IPS-18c (cell line): ENCODE measurements around the gene DDX19B.

Experiments
- H3K4me3 ChIP-seq: 2 replicates; pipeline ENCODE4 v1.7.0; 2013; ENCODE audit warnings: low read depth, mild to moderate bottlenecking, low read length, moderate library complexity; ENCODE audit not compliant: insufficient read depth
- H3K9me3 ChIP-seq: one replicate; pipeline ENCODE4 v1.6.1; 2013; ENCODE audit warnings: mild to moderate bottlenecking, low read length, moderate library complexity; ENCODE audit not compliant: control insufficient read depth, insufficient read depth

The DDX19B gene

DNA sequence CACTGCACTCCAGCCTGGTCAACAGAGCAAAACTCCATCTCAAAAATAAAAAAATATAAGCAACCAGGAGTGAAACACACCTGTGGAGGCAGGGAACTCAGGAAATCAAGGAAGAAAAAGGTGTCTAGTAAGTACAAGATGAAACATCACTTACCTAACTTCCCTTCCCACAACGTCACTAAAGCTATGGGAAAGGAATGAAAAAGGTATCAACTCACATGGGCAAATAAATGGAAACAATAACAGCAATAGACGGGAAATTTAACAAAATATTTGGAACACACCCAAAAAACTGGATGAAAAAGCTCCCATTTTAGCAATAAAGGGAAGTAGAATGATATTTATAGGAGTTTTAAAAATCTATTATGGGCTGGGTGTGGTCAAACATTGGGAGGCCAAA is 78.8 kb downstream of the DDX19B start:
- no peaks in the 10 kb centered on the region for H3K9me3 ChIP-seq
- H3K4me3 ChIP-seq, result no peak overlapping the region

DNA sequence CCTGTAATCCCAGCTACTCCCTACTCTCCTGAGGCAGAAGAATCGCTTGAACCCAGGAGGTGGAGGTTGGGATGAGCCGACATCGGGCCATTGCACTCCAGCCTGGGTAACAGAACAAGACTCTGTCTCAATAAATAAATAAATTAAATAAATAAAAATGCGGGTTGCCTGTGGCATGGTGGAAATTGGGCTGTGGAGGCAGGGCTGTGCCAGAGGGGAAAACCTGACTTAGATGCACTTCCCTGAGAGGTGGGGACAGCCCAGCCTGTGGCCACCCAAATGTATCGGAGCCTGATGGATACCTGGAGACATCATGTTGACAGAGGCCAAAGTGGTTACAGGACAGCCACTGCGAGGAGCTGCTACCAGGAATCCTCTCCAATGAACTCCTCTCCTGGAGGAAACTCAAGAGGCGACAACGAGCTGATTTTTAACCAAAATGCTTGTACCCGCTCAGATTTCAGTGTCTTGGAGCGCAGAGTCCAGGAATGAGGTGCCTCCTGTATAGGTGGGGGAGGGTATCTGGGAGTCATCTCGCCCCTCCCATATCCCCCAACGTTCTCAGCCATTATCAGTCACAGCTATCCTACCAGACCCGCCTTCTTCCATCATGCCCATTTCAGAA is 80.0 kb downstream of the DDX19B start:
- H3K9me3 ChIP-seq, result no peaks in the 10 kb centered on the region
- no peak overlapping the region for H3K4me3 ChIP-seq

DNA sequence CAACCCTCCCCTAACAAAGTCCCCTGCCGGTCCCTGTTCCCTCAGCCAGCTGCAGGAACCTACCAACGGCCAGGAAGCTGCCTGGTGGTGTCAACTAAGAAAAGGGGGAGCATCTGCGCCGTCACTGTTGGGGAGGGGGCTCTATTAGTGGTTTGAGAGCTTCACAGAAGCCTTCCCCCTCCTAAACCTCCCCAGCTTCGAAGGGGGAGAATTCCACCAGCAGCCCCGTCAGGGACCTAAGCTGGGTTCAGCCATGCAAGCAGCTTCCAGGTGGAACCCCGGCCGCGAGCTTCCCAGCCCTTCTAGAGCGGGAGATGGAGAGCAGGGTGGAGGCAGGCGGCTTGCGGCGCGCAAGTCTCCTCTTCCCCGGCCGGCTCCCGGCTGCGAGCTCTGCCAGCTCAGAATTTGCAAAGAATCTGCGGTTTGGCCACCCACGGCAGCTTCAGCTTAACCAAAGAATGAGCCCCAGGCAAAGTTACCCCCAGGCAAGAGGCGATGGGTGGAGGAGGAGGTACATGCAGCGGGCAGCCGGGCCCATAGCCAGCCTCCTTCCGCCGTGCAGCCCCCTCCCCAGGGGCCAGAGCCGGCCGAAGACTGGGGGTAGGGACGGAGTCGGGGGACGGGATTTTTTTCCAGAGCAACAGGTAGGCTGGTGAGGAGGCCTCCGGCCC is 81.4 kb downstream of the DDX19B start:
- Histone ChIP-seq H3K9me3 (no peaks in the 10 kb centered on the region), H3K4me3 (peak overlapping the region; percentile 92)

DNA sequence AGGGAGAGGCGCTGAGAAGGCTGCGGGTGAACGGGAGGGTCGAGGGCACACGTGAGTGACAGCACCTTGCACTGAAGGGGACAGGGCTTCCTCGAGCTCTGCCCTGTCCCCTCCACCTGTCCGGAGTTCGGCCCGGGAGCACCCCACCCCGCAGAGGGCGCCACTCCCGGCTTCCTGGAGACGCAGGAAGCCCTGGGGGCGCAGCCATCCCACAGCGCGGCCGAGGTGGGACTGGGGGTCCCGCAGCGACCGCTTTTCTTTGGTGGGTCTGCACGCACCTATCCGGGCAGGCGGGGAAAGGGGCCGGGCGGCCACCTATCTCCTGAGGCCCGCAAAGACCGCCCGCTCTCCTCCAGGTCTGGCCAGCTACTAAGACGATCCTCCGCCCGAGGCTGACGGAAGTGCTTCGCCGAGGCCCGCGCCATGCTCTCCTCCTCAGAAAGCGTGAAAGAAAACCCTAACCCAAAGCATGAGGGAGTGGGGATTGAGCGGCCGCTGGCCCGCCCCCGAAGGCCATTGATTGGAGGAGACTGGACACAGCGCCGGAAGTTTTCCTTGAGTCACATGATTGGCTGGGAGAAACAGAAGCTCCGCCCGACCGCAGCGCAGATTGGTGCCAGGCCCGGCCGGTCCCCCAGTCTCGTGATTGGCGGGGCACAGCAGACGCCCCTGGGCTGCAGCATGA is 82.1 kb downstream of the DDX19B start:
- Histone ChIP-seq H3K4me3 (peak overlapping the region; percentile 92), H3K9me3 (no peaks in the 10 kb centered on the region)

DNA sequence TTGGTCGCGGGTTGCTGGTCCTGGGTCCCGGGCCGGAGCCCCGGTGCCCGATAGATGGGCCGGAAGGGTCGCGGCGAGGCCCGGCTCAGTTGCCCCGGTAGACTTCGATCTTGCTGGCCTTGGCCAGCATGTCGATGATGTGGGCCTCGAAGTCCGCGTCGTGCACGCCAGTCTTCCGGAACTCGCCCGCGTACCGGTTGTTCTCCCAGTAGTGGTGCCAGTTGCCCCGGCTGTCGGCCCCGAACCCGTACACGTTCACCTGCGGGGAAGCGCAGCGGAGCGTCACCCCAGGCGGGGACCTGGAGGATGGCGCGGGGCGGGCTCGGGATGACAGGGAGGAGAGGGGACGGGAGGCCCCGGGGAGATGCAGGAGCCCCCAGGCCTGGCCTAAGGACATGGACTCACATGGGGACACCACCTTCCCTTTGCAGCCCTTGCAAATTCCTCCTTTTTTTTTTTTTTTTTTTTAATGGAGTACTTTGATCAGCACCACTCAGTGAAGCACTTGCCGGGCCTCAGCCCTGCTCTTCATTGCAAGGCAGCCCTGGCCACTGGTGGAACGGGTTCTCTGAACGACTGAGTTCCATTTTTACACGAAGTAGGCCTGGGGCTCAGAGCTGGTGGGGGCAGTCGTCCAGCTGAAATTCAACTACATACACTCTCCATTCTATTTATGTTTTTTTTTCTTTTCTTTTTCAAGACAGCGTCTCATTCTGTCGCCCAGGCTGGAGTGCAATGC is 82.8 kb downstream of the DDX19B start:
- Histone ChIP-seq H3K4me3 (peak overlapping the region; percentile 92), H3K9me3 (no peaks in the 10 kb centered on the region)

DNA sequence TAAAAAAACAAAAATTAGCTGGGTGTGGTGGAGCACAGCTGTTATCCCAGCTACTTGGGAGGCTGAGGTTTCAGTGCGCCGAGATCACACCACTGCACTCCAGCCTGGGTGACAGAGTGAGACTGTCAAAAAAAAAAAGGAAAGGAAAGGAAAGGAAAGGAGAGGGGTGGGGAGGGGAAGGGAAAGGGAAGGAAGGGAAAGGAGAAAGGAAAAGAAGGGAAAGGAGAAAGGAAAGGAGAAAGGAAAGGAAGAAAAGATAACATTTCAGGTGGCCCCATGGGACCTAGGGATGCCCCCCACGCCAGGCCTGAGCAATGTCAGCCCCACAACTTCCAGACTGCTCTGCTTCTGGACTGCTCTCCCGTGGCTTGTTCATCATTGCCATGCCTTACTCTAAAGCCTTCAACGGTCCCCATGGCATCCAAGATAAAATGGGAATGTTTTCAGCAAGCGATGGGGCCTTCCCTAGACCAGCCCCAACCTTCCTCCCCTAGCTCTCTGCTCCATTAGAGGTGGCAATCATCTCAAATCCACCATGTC is 84.5 kb downstream of the DDX19B start:
- Histone ChIP-seq H3K9me3 (no peaks in the 10 kb centered on the region), H3K4me3 (no peak overlapping the region)
